Osteocyte (in vitro differentiated cells): ENCODE data around the gene FETUB. TPM values are rescaled to one million over a fixed set of nuclear protein-coding genes. Genes with fewer than 3 reads are reported as not detected.
"Not testable (repeated sequence)": the region's sequence is repeated elsewhere in the genome, so short reads cannot be mapped to it uniquely, and the experiment has no call there.

Experiments used
- DNase-seq: peaks from one replicate; pipeline ENCODE4 v3.0.0; 2021; ENCODE audit warnings: mixed read lengths; ENCODE audit not compliant: unreplicated experiment; ENCODE audit errors: extremely low spot score
- H3K27ac Mint-ChIP-seq: one replicate; pipeline ENCODE4 v1.8.0; 2021; ENCODE audit warnings: mild to moderate bottlenecking, mixed read lengths; ENCODE audit not compliant: unreplicated experiment
- H3K27me3 Mint-ChIP-seq: one replicate; pipeline ENCODE4 v1.8.0; 2021; ENCODE audit warnings: mixed read lengths; ENCODE audit not compliant: unreplicated experiment
- H3K36me3 Mint-ChIP-seq: one replicate; pipeline ENCODE4 v1.8.0; 2021; ENCODE audit warnings: mixed read lengths; ENCODE audit not compliant: unreplicated experiment
- H3K4me1 Mint-ChIP-seq: one replicate; pipeline ENCODE4 v1.8.0; 2021; ENCODE audit warnings: mixed read lengths; ENCODE audit not compliant: unreplicated experiment
- H3K4me3 Mint-ChIP-seq: one replicate; pipeline ENCODE4 v1.8.0; 2021; ENCODE audit warnings: mild to moderate bottlenecking, moderate library complexity, mixed read lengths; ENCODE audit not compliant: unreplicated experiment
- H3K9me3 Mint-ChIP-seq: one replicate; pipeline ENCODE4 v1.8.0; 2021; ENCODE audit warnings: mixed read lengths; ENCODE audit not compliant: unreplicated experiment
- CTCF ChIP-seq: fragments of 200-600 bp; sonication (generic); IDR thresholded peaks from 2 replicates; pipeline ENCODE4 v1.5.0; 2021; ENCODE audit warnings: antibody characterized with exemption, mild to moderate bottlenecking, moderate library complexity
- total RNA-seq: library from RNA; stranded (reverse); gene quantifications from 2 replicates; pipeline ENCODE4 v1.2.1, GENCODE V29; 2021

The FETUB gene
- total RNA-seq, 1 donor from 2014 or later = not detected

GRCh38 chr3:186683979-186684378 lies 43.8 kb downstream of the FETUB start:
- DNase-seq = no peak
- H3K4me1 Mint-ChIP-seq = no peaks in the 10 kb centered on the region
- TF ChIP-seq CTCF = no peak
- peaks cover 7% of the 10 kb centered on the region for H3K9me3 Mint-ChIP-seq
- H3K4me3 Mint-ChIP-seq = no peak overlapping the region
- no peak overlapping the region for H3K27ac Mint-ChIP-seq
- H3K36me3 Mint-ChIP-seq = no peaks in the 10 kb centered on the region
- H3K27me3 Mint-ChIP-seq = peaks cover 30% of the 10 kb centered on the region

GRCh38 chr3:186686475-186686874 lies 46.3 kb downstream of the FETUB start:
- H3K9me3 Mint-ChIP-seq, H3K27ac Mint-ChIP-seq, H3K4me1 Mint-ChIP-seq, H3K36me3 Mint-ChIP-seq, DNase-seq, H3K4me3 Mint-ChIP-seq: not testable (repeated sequence)
- H3K27me3 Mint-ChIP-seq = peaks cover 32% of the 10 kb centered on the region

- Mint-ChIP-seq H3K27ac (no peak overlapping the region), H3K36me3 (no peaks in the 10 kb centered on the region), H3K4me1 (no peaks in the 10 kb centered on the region), H3K4me3 (no peak overlapping the region), H3K9me3 (peaks cover 7% of the 10 kb centered on the region), H3K27me3 (peaks cover 37% of the 10 kb centered on the region)
- no peak for TF ChIP-seq CTCF
- no peak for DNase-seq
Measured at GRCh38 chr3:186687120-186687651, 47.0 kb downstream of the FETUB start.

- H3K27me3 Mint-ChIP-seq = peaks cover 38% of the 10 kb centered on the region
- not testable (repeated sequence) for H3K27ac Mint-ChIP-seq, H3K4me3 Mint-ChIP-seq, H3K9me3 Mint-ChIP-seq, DNase-seq, H3K36me3 Mint-ChIP-seq, H3K4me1 Mint-ChIP-seq
Measured at GRCh38 chr3:186690304-186690703, 50.1 kb downstream of the FETUB start.

DNA sequence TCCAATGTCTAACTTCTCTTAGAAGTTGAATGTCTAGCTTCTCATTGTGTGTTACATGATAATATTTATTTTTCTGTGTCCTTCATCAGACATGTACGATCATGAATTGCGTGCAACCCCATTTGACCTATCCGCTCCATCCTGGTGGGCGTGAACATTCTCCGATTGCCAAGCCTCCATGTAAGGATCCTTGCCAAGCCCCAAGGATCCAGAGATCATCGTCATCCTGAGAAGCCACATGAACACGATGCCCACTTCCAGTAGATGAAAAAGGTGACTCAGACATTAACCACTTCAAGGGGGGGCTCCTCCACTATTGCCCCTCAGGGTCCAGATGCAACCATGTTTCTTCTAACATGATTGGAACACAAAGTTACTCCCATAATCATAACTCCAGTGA lies 51.5 kb downstream of the FETUB start:
- Mint-ChIP-seq H3K27ac (no peak overlapping the region), H3K4me3 (no peak overlapping the region), H3K27me3 (peaks cover 35% of the 10 kb centered on the region), H3K9me3 (no peaks in the 10 kb centered on the region), H3K36me3 (no peaks in the 10 kb centered on the region), H3K4me1 (no peaks in the 10 kb centered on the region)
- DNase-seq = no peak
- no peak for TF ChIP-seq CTCF

GRCh38 chr3:186693843-186694242 lies 53.6 kb downstream of the FETUB start:
- TF ChIP-seq CTCF = no peak
- no peaks in the 10 kb centered on the region for H3K36me3 Mint-ChIP-seq
- H3K4me1 Mint-ChIP-seq = no peaks in the 10 kb centered on the region

More at GRCh38 chr3:186693843-186694242, 53.6 kb downstream of the FETUB start:
- H3K27ac Mint-ChIP-seq = no peak overlapping the region
- DNase-seq = no peak
- no peak overlapping the region for H3K4me3 Mint-ChIP-seq
- peaks cover 26% of the 10 kb centered on the region for H3K27me3 Mint-ChIP-seq
- no peaks in the 10 kb centered on the region for H3K9me3 Mint-ChIP-seq
